HG03460 (cell line): Measurements from ENCODE around the gene SNIP1.
"Not testable (repeated sequence)": the region's sequence is repeated elsewhere in the genome, so short reads cannot be mapped to it uniquely, and the experiment has no call there.

Experiments used
- ATAC-seq: cut with Tn5 transposase; IDR thresholded peaks from one replicate; pipeline ENCODE4 v1.9.1; 2021; ENCODE audit not compliant: unreplicated experiment

SNIP1 gene

GRCh38 chr1:37514350-37515184 lies 39.5 kb downstream of the SNIP1 start, which contains the start of gene MEAF6:
Gene MEAF6 (minus strand): TSS chr1:37514766. CDS start chr1:37514746, 20 bp downstream.
- peak; percentile 88 for ATAC-seq

GRCh38 chr1:37513795-37514349 lies 40.2 kb downstream of the SNIP1 start:
- no peak for ATAC-seq

- ATAC-seq = no peak
Observed at GRCh38 chr1:37509181-37509580, 44.9 kb downstream of the SNIP1 start.

- no peak for ATAC-seq
Observed at GRCh38 chr1:37506740-37507139, 47.4 kb downstream of the SNIP1 start.

- not testable (repeated sequence) for ATAC-seq
Observed at GRCh38 chr1:37502791-37503190, 51.3 kb downstream of the SNIP1 start.

GRCh38 chr1:37502104-37502503 lies 52.0 kb downstream of the SNIP1 start:
- no peak for ATAC-seq

- ATAC-seq = no peak
Observed at GRCh38 chr1:37501661-37502060, 52.4 kb downstream of the SNIP1 start.

GRCh38 chr1:37498872-37499617 lies 55.0 kb downstream of the SNIP1 start:
- ATAC-seq = no peak

GRCh38 chr1:37497832-37498231 lies 56.3 kb downstream of the SNIP1 start:
- no peak for ATAC-seq

- ATAC-seq = no peak
Observed at GRCh38 chr1:37495875-37496274, 58.2 kb downstream of the SNIP1 start.

- no peak for ATAC-seq
Observed at GRCh38 chr1:37493336-37494098, 60.6 kb downstream of the SNIP1 start.

GRCh38 chr1:37487619-37487984 lies 66.5 kb downstream of the SNIP1 start:
- ATAC-seq = no peak

GRCh38 chr1:37486680-37487618 lies 67.1 kb downstream of the SNIP1 start:
- no peak for ATAC-seq

GRCh38 chr1:37485902-37486679 lies 68.0 kb downstream of the SNIP1 start:
- no peak for ATAC-seq
